Kidney (tissue), 14 donors: Measurements from ENCODE around the gene CRHR2. TPM values are rescaled to one million over a fixed set of nuclear protein-coding genes. Genes with fewer than 3 reads are reported as not detected.

Experiments used
- DNase-seq, 5 donors: peaks; one replicate each; pipeline ENCODE4 v3.0.0-alpha.2; 2013 to 2020
- FAIRE-seq: peaks from 2 replicates; lab custom pipeline; 2012; peaks lifted over from hg19 to GRCh38; lab: Jason Lieb, UNC
- H3K27ac ChIP-seq, 2 donors: one replicate each; pipeline ENCODE4 v1.7.0; 2013; ENCODE audit warnings: low read depth in 2 of 2, low read length in 2 of 2, inconsistent platforms in 1 of 2
- H3K27me3 ChIP-seq: one replicate; pipeline ENCODE4 v1.7.1; 2013; ENCODE audit warnings: low read length, inconsistent platforms; ENCODE audit not compliant: control insufficient read depth, insufficient read depth
- H3K36me3 ChIP-seq, 3 donors: one replicate each; pipeline versions ENCODE4 v1.7.0 to v1.7.1; 2013; ENCODE audit warnings: low read length in 3 of 3, control low read depth in 1 of 3, inconsistent platforms in 1 of 3; ENCODE audit not compliant: insufficient read depth in 3 of 3, control insufficient read depth in 2 of 3
- H3K4me1 ChIP-seq, 3 donors: one replicate each; pipeline versions ENCODE4 v1.7.0 to v1.7.1; 2013; ENCODE audit warnings: low read length in 3 of 3, inconsistent platforms in 1 of 3, low read depth in 1 of 3; ENCODE audit not compliant: control insufficient read depth in 2 of 3, insufficient read depth in 2 of 3
- H3K4me3 ChIP-seq, 3 donors: one replicate each; pipeline versions ENCODE4 v1.7.0 to v1.8.1; 2013; ENCODE audit warnings: low read length in 3 of 3, control low read depth in 1 of 3, inconsistent platforms in 1 of 3
- H3K9ac ChIP-seq, 3 donors: one replicate each; pipeline versions ENCODE4 v1.7.0 to v1.7.1; 2013; ENCODE audit warnings: low read length in 3 of 3, control low read depth in 1 of 3, inconsistent platforms in 1 of 3
- H3K9me3 ChIP-seq, 3 donors: one replicate each; pipeline versions ENCODE4 v1.7.0 to v1.7.1; 2013; ENCODE audit warnings: low read length in 3 of 3, control low read depth in 1 of 3, inconsistent platforms in 1 of 3; ENCODE audit not compliant: control insufficient read depth in 2 of 3, insufficient read depth in 1 of 3
- intact Hi-C: fragments of 100-400 bp; cut with DNase I; formaldehyde crosslinking; loops from one replicate; pipeline ENCODE4 v1.11.1; 2022
- polyA plus RNA-seq: library from polyadenylated mRNA; stranded (reverse); fragments of 350-450 nt; fragmentation: Illumina TruSeq; extraction: RNeasy Lipid Tissue Mini Kit (QIAGEN cat#74804); gene quantifications from one replicate; pipeline ENCODE4 v1.2.3, GENCODE V29; 2014; ENCODE audit warnings: low read depth, low replicate concordance; ENCODE audit not compliant: insufficient read depth
- total RNA-seq: library from RNA; stranded (reverse); fragmentation: NEBNext Ultra II Directional; extraction: Animal tissue kit (Norgen Biotek cat#: 25700); gene quantifications from one replicate; pipeline ENCODE4 v1.2.1, GENCODE V29; 2021
- TF ChIP-seq, protein P1 (sequence below): IDR thresholded peaks from 3 replicates; pipeline ENCODE4 v1.5.1; 2012; ENCODE audit warnings: mild to moderate bottlenecking, moderate library complexity, borderline replicate concordance; ENCODE audit not compliant: insufficient read depth; ENCODE audit errors: extremely low read depth
- donor health status: control.
- donor health status: control.
- donor health status: control.
- donor health status: control.
- donor health status: control.
- donor health status: DM: yes; HTN: yes; CAD: no.
- donor health status: Normal renal cell carcinoma (clear cell type).

The CRHR2 gene
- total and polyA plus RNA-seq, 2 donors from 2014 or later, result not detected

DNA sequence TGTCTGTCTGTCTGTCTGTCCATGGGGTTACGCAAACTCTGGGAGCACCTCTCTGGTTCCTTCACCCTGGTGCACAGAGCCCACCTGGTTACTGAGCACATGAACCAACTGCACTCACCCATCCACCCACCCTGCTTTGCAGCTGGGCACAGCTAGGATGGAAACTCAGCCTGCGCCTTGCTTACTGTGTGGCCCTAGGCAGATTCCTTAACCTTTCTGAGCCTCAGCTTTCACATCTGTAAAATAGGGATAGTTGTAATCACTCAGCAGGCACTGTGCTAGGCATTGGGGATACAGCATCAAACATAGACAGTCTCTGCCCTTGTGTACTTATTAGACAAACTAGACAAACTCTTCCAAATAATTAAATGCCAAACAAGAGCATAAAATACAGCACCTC is 47.8 kb upstream of the CRHR2 start:
- H3K4me1 ChIP-seq, result no peaks in the 10 kb centered on the region
- DNase-seq (peak in 1 of 5 donors; percentile 5), FAIRE-seq (no peak)
- intact Hi-C loops, result no loop called here
- H3K27me3 ChIP-seq, result no peaks in the 10 kb centered on the region
- H3K9me3 ChIP-seq, result no peaks in the 10 kb centered on the region
- TF ChIP-seq, protein P1, sequence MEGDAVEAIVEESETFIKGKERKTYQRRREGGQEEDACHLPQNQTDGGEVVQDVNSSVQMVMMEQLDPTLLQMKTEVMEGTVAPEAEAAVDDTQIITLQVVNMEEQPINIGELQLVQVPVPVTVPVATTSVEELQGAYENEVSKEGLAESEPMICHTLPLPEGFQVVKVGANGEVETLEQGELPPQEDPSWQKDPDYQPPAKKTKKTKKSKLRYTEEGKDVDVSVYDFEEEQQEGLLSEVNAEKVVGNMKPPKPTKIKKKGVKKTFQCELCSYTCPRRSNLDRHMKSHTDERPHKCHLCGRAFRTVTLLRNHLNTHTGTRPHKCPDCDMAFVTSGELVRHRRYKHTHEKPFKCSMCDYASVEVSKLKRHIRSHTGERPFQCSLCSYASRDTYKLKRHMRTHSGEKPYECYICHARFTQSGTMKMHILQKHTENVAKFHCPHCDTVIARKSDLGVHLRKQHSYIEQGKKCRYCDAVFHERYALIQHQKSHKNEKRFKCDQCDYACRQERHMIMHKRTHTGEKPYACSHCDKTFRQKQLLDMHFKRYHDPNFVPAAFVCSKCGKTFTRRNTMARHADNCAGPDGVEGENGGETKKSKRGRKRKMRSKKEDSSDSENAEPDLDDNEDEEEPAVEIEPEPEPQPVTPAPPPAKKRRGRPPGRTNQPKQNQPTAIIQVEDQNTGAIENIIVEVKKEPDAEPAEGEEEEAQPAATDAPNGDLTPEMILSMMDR, result no peak
- H3K9ac ChIP-seq, result no peak overlapping the region
- H3K4me3 ChIP-seq, result no peak overlapping the region
- H3K36me3 ChIP-seq, result no peaks in the 10 kb centered on the region
- H3K27ac ChIP-seq, result no peak overlapping the region

DNA sequence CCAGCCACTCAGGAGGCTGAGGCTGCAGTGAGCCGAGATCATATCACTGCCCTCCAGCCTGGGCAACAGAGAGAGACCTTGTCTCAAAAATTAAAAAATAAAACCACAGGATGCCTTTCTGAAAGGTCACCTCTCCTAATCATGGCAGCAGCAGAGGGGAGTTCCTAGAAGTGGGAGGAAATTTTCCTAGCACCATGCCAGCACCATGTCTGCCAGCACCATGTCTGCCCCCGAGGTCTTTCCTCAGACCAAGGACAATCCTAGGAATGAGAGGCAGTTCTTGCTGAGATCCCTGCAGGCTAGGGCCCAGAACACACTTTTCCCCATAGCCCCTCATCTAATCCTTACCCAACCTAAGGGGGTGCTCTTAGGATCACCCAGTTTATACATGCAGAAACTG is 47.4 kb upstream of the CRHR2 start:
- H3K4me3 ChIP-seq, result no peak overlapping the region
- no peaks in the 10 kb centered on the region for H3K9me3 ChIP-seq
- no peaks in the 10 kb centered on the region for H3K27me3 ChIP-seq
- TF ChIP-seq, protein P1, result no peak
- H3K4me1 ChIP-seq, result no peaks in the 10 kb centered on the region
- FAIRE-seq (no peak), DNase-seq (peak in 1 of 5 donors; percentile 0)
- no peak overlapping the region for H3K9ac ChIP-seq
- no peaks in the 10 kb centered on the region for H3K36me3 ChIP-seq
- intact Hi-C loops, result no loop called here
- no peak overlapping the region for H3K27ac ChIP-seq

- Histone ChIP-seq H3K9ac (no peak overlapping the region), H3K36me3 (no peaks in the 10 kb centered on the region), H3K27me3 (no peaks in the 10 kb centered on the region), H3K9me3 (no peaks in the 10 kb centered on the region), H3K4me3 (no peak overlapping the region), H3K4me1 (no peaks in the 10 kb centered on the region), H3K27ac (no peak overlapping the region)
- DNase-seq, result peak in 1 of 5 donors; percentile 19
- FAIRE-seq, result no peak
- TF ChIP-seq, protein P1, result no peak
- intact Hi-C loops, result no loop called here
Measured at GRCh38 chr7:30728591-30729100, 46.4 kb upstream of the CRHR2 start.
